Measurements from ENCODE around the gene GPR146.

DNA sequence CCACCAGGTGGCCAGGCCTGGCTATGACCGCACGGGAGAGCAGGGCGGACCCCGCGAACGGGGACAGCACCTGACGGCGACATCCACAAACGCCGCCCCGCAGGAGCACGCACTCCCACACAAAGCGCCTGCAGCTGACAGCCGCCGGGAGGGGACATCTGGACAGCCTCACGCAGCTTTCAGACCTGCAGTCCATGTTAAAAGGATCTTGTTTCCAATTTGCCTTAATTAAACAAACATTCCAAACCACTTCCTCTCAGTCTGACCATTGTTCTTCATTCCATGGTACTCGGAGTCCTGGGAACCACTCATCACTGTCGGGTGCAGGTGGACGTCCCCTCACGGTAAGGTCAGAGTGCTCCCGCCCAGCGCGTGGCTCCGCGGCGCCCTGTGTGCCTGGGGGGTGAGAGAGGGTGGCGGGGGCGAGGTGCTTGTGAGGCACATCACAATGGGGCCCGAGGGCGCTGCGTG lies 37.6 kb downstream of the GPR146 start:
- no peak for TF ChIP-seq CTCF (IDR thresholded peaks at IDR 0.05)
- no peak for TF ChIP-seq EZH2phosphoT487 (IDR thresholded peaks at IDR 0.05)

Measured in neural progenitor cell (in vitro differentiated cells).